Measurements from ENCODE around the gene PLSCR1.

- TF ChIP-seq, protein P1, sequence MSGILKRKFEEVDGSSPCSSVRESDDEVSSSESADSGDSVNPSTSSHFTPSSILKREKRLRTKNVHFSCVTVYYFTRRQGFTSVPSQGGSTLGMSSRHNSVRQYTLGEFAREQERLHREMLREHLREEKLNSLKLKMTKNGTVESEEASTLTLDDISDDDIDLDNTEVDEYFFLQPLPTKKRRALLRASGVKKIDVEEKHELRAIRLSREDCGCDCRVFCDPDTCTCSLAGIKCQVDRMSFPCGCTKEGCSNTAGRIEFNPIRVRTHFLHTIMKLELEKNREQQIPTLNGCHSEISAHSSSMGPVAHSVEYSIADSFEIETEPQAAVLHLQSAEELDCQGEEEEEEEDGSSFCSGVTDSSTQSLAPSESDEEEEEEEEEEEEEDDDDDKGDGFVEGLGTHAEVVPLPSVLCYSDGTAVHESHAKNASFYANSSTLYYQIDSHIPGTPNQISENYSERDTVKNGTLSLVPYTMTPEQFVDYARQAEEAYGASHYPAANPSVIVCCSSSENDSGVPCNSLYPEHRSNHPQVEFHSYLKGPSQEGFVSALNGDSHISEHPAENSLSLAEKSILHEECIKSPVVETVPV (CRISPR knock-in tag; IDR thresholded peaks at IDR 0.05): no peak
- TF ChIP-seq, protein P2, sequence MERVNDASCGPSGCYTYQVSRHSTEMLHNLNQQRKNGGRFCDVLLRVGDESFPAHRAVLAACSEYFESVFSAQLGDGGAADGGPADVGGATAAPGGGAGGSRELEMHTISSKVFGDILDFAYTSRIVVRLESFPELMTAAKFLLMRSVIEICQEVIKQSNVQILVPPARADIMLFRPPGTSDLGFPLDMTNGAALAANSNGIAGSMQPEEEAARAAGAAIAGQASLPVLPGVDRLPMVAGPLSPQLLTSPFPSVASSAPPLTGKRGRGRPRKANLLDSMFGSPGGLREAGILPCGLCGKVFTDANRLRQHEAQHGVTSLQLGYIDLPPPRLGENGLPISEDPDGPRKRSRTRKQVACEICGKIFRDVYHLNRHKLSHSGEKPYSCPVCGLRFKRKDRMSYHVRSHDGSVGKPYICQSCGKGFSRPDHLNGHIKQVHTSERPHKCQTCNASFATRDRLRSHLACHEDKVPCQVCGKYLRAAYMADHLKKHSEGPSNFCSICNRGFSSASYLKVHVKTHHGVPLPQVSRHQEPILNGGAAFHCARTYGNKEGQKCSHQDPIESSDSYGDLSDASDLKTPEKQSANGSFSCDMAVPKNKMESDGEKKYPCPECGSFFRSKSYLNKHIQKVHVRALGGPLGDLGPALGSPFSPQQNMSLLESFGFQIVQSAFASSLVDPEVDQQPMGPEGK (CRISPR knock-in tag; IDR thresholded peaks at IDR 0.05; ENCODE audit: borderline replicate concordance): no peak
- TF ChIP-seq ZFP3 (CRISPR knock-in tag; IDR thresholded peaks at IDR 0.05) (no peak), OSR1 (CRISPR knock-in tag; IDR thresholded peaks at IDR 0.05) (no peak), ARNTL (CRISPR knock-in tag; IDR thresholded peaks at IDR 0.05; ENCODE audit: borderline replicate concordance, low read depth) (no peak)
- TF ChIP-seq, protein P3, sequence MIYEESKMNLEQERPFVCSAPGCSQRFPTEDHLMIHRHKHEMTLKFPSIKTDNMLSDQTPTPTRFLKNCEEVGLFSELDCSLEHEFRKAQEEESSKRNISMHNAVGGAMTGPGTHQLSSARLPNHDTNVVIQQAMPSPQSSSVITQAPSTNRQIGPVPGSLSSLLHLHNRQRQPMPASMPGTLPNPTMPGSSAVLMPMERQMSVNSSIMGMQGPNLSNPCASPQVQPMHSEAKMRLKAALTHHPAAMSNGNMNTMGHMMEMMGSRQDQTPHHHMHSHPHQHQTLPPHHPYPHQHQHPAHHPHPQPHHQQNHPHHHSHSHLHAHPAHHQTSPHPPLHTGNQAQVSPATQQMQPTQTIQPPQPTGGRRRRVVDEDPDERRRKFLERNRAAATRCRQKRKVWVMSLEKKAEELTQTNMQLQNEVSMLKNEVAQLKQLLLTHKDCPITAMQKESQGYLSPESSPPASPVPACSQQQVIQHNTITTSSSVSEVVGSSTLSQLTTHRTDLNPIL (CRISPR knock-in tag; IDR thresholded peaks at IDR 0.05; ENCODE audit: low read depth): no peak
These were observed 21.7 kb upstream of the PLSCR1 start for GRCh38 chr3:146566138-146566537.
